ENCODE data around the gene TAMM41.

DNA sequence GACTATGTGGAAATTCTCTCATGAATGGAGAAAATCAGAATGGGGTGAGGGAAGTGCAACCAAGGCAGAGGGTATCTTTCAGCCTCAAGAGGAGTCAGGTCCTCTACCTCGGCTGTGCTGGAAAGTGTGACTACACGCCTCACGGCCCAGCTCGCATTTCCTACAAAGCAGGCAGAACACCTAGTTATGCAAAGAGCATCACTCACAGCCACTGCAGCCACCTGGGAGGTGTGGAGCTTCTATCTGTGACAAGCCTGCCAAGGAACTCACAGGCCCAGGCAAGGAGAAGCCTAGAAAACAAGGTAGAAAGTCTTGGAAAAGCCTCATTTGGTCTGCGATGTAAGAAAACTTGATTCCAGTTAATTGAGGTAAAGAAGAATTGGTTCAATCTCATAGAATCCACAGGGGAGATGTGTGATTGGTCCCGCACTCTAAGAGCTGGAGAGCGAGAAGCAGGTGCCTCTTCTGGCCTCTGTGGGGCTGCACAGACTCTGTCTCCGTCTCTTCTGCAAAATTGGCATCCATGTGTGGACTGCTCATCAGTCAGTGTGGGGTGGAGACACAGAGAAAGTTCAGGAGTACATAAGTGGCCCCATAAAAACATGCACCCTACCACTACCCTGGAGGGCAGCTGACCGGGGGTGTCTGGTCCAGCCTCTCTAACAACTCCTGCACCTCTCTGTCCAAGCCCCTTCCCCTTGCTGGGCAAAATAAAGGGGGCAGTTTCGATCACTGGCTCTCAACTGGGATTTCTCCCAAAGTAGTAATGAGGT, 76.8 kb downstream of the TAMM41 start:
- TF ChIP-seq EZH2phosphoT487 (IDR thresholded peaks at IDR 0.05; ENCODE audit: insufficient read depth, low read depth): no peak
- no peak for TF ChIP-seq EZH2 (IDR thresholded peaks at IDR 0.05; ENCODE audit: insufficient read depth, poor library complexity, severe bottlenecking)
